K562 (cell line): Measurements from ENCODE around the gene KLHL25.

Experiments used
- EGR1 ChIP-seq: fragments of 450-650 bp; conservative IDR thresholded peaks from 2 replicates; pipeline ENCODE4 v1.6.1; 2017; ENCODE audit warnings: mild to moderate bottlenecking
- IRF2 ChIP-seq: sonication (generic); formaldehyde crosslinking; IDR thresholded peaks from 2 replicates; pipeline ENCODE4 v1.8.1; 2022; ENCODE audit warnings: mild to moderate bottlenecking, missing genetic modification reagents
- TSHZ1 ChIP-seq: fragments of 250-450 bp; sonication (Bioruptor Pico); IDR thresholded peaks from 2 replicates; pipeline ENCODE4 v1.4.0; 2020; ENCODE audit warnings: mild to moderate bottlenecking, moderate library complexity

- no peak for TF ChIP-seq EGR1
- TF ChIP-seq IRF2 (CRISPR knock-in tag): no peak
- TF ChIP-seq TSHZ1 (CRISPR knock-in tag): no peak
Measured at GRCh38 chr15:85769182-85769900, 25.4 kb downstream of the KLHL25 start.
